HepG2 (cell line): Measurements from ENCODE around the gene COLQ. TPM values are rescaled to one million over a fixed set of nuclear protein-coding genes. Genes with fewer than 3 reads are reported as not detected.

Experiments used
- ATAC-seq: fragments of 200-7000 bp; cut with Tn5 transposase; 3 replicates; pipeline ENCODE4 v1.9.1; 2020; ENCODE audit warnings: mild to moderate bottlenecking, moderate library complexity
- BruUV-seq: library from RNA; stranded (reverse); fragments of 400-500 nt; replicated peaks from 2 replicates; lab custom pipeline; 2021; lab: Mats Ljungman, UMichigan
- CTCF ChIA-PET: fragments of 300-600 bp; formaldehyde crosslinking; extraction: SDS; loops from one replicate; lab custom pipeline; 2021; ENCODE audit warnings: low total read pairs, inconsistent platforms, low intra/inter-chr PET ratio; lab: Yijun Ruan, JAX
- POLR2A ChIA-PET: fragments of 350-600 bp; sonication (Branson Sonifier 250); formaldehyde crosslinking; loops from one replicate; lab custom pipeline; 2020; ENCODE audit warnings: antibody characterized with exemption, inconsistent platforms; lab: Yijun Ruan, JAX
- DNase-seq: peaks from one replicate; pipeline ENCODE4 v3.0.0-alpha.2; 2015; ENCODE audit warnings: low spot score
- FAIRE-seq: peaks from 3 replicates; lab custom pipeline; 2011; peaks lifted over from hg19 to GRCh38; lab: Jason Lieb, UNC
- H2AFZ ChIP-seq: one replicate; pipeline ENCODE4 v1.6.1; 2011; ENCODE audit warnings: low read length, inconsistent platforms
- H3K27ac ChIP-seq: fragments of 300-600 bp; 3 replicates; pipeline ENCODE4 v1.8.0; 2011; ENCODE audit warnings: mixed run types, mild to moderate bottlenecking, mixed read lengths, low read length, inconsistent platforms; ENCODE audit not compliant: insufficient read depth; ENCODE audit errors: extremely low read length
- H3K27me3 ChIP-seq, 2 experiments: fragments of 200-600 bp in 1 of 2; 2 replicates in 1 of 2; 3 replicates in 1 of 2; pipeline versions ENCODE4 v1.6.0 to v1.8.0; 2011; ENCODE audit warnings: low read length in 2 of 2, mild to moderate bottlenecking in 2 of 2, moderate library complexity in 2 of 2, inconsistent platforms in 1 of 2; ENCODE audit not compliant: insufficient read depth in 2 of 2, control insufficient read depth in 1 of 2
- H3K36me3 ChIP-seq, 2 experiments: fragments of 200-600 bp in 1 of 2; replicated peaks in 1 of 2; 2 replicates in 1 of 2; 3 replicates in 1 of 2; pipeline versions ENCODE4 v1.5.1 to v1.8.0; 2011; ENCODE audit warnings: low read length in 2 of 2, inconsistent platforms in 1 of 2; ENCODE audit not compliant: insufficient read depth in 2 of 2, control insufficient read depth in 1 of 2
- H3K4me1 ChIP-seq: 2 replicates; pipeline ENCODE4 v1.5.1; 2012; ENCODE audit warnings: low read length, inconsistent platforms; ENCODE audit not compliant: insufficient read depth
- H3K4me2 ChIP-seq: 2 replicates; pipeline ENCODE4 v1.6.0; 2011; ENCODE audit warnings: low read depth, low read length, inconsistent platforms
- H3K4me3 ChIP-seq, 3 experiments: fragments of 200-600 bp in 1 of 3; sonication (generic), shearing (Covaris generic) in 1 of 3; replicated peaks in 1 of 3; 2 replicates each; pipeline ENCODE4 v1.5.1; 2011 to 2016; ENCODE audit warnings: low read length in 3 of 3, inconsistent platforms in 2 of 3, low read depth in 2 of 3, mild to moderate bottlenecking in 2 of 3, control low read depth in 1 of 3, mixed read lengths in 1 of 3; ENCODE audit not compliant: insufficient read depth in 1 of 3
- H3K79me2 ChIP-seq: one replicate; pipeline ENCODE4 v1.6.1; 2011; ENCODE audit warnings: low read length, inconsistent platforms; ENCODE audit not compliant: insufficient read depth
- H3K9ac ChIP-seq: 2 replicates; pipeline ENCODE4 v1.6.0; 2011; ENCODE audit warnings: mild to moderate bottlenecking, low read depth, low read length, inconsistent platforms; ENCODE audit not compliant: insufficient read depth
- H3K9me3 ChIP-seq: 2 replicates; pipeline ENCODE4 v1.5.1; 2012; ENCODE audit warnings: mild to moderate bottlenecking, low read length
- H4K20me1 ChIP-seq: 2 replicates; pipeline ENCODE4 v1.6.0; 2011; ENCODE audit warnings: inconsistent platforms, mild to moderate bottlenecking, low read length, moderate library complexity; ENCODE audit not compliant: insufficient read depth
- BCL3 ChIP-seq: sonication (generic); formaldehyde crosslinking; IDR thresholded peaks from 2 replicates; pipeline ENCODE4 v1.5.1; 2020; ENCODE audit warnings: mild to moderate bottlenecking, missing genetic modification reagents, moderate library complexity
- EEA1 ChIP-seq: sonication (generic); formaldehyde crosslinking; IDR thresholded peaks from 2 replicates; pipeline ENCODE4 v1.5.1; 2020; ENCODE audit warnings: mild to moderate bottlenecking, missing genetic modification reagents, borderline replicate concordance
- FOSL1 ChIP-seq: sonication (generic); formaldehyde crosslinking; IDR thresholded peaks from 2 replicates; pipeline ENCODE4 v1.9.0; 2021; ENCODE audit warnings: missing genetic modification reagents, borderline replicate concordance
- KLF12 ChIP-seq: sonication (generic); formaldehyde crosslinking; IDR thresholded peaks from 2 replicates; pipeline ENCODE4 v1.4.0; 2020; ENCODE audit warnings: missing genetic modification reagents, borderline replicate concordance
- SP2 ChIP-seq: sonication (generic); formaldehyde crosslinking; IDR thresholded peaks from 2 replicates; pipeline ENCODE4 v1.5.1; 2020; ENCODE audit warnings: mild to moderate bottlenecking, missing genetic modification reagents
- TBX2 ChIP-seq: sonication (generic); formaldehyde crosslinking; IDR thresholded peaks from 2 replicates; pipeline ENCODE4 v1.5.0; 2020; ENCODE audit warnings: missing genetic modification reagents, mild to moderate bottlenecking, borderline replicate concordance
- TEAD2 ChIP-seq: sonication (generic); formaldehyde crosslinking; IDR thresholded peaks from 2 replicates; pipeline ENCODE4 v1.9.0; 2021; ENCODE audit warnings: missing genetic modification reagents
- ZMAT3 ChIP-seq: sonication (generic); formaldehyde crosslinking; conservative IDR thresholded peaks from 2 replicates; pipeline ENCODE4 v1.7.0; 2021; ENCODE audit warnings: missing genetic modification reagents
- ZNF230 ChIP-seq: sonication (generic); formaldehyde crosslinking; IDR thresholded peaks from 2 replicates; pipeline ENCODE4 v1.4.0; 2020; ENCODE audit warnings: mild to moderate bottlenecking, missing genetic modification reagents
- ZNF431 ChIP-seq: sonication (generic); formaldehyde crosslinking; IDR thresholded peaks from 2 replicates; pipeline ENCODE4 v1.9.0; 2022; ENCODE audit warnings: missing genetic modification reagents, low read depth, mild to moderate bottlenecking, borderline replicate concordance
- ZNF670 ChIP-seq: sonication (generic); formaldehyde crosslinking; IDR thresholded peaks from 2 replicates; pipeline ENCODE4 v1.8.0; 2022; ENCODE audit warnings: mild to moderate bottlenecking, missing genetic modification reagents, borderline replicate concordance
- ZSCAN9 ChIP-seq: IDR thresholded peaks from 2 replicates; pipeline ENCODE4 v1.6.1; 2016; ENCODE audit warnings: borderline replicate concordance
- WGBS: methylation state at CpG from one replicate; pipeline ENCODE4 v1.1.6; 2017; ENCODE audit warnings: low lambda C conversion rate; 5-methylcytosine and 5-hydroxymethylcytosine counted together
- in situ Hi-C: cut with HindIII; loops from 2 replicates; pipeline ENCODE4 v1.10.0; 2017; ENCODE audit warnings: low pct_unique_long_range_greater_than_20kb; ENCODE audit not compliant: extremely low pct_ligation_motif_present
- intact Hi-C: fragments of 100-400 bp; cut with micrococcal nuclease; formaldehyde crosslinking; loops from one replicate; pipeline ENCODE4 v1.10.0; 2022; ENCODE audit not compliant: unreplicated experiment
- polyA plus RNA-seq, 8 experiments: library from polyadenylated mRNA; depleted of rRNA in 3 of 8; stranded (reverse) in 7 of 8; unstranded in 1 of 8; fragments of >200 nt; fragmentation: Illumina TruSeq in 4 of 8; extraction: Trizol in 4 of 8; gene quantifications; 2 replicates each; pipeline versions ENCODE4 v1.2.1 to v1.2.3, GENCODE V29; 2011 to 2016; ENCODE audit warnings: low read depth in 4 of 8, missing spikeins in 1 of 8, mixed read lengths in 1 of 8; ENCODE audit not compliant: insufficient read depth in 1 of 8
- total RNA-seq, 5 experiments: library from RNA; depleted of rRNA; stranded (reverse); fragments of >200 nt; fragmentation: Illumina TruSeq; extraction: Trizol; gene quantifications; 2 replicates each; pipeline ENCODE4 v1.2.3, GENCODE V29; 2016; ENCODE audit warnings: low read depth in 1 of 5

The COLQ gene
- total and polyA plus RNA-seq, 2 of the 13 experiments (the other 11 are each of a cell fraction or from before 2014, with no cell fraction given): 0.31 to 0.46 TPM

GRCh38 chr3:15542614-15543013, 21.1 kb upstream of the COLQ start:
- BruUV-seq: no TSS peak
- H3K27me3 ChIP-seq: no peaks in the 10 kb centered on the region
- H3K9me3 ChIP-seq: no peaks in the 10 kb centered on the region
- no peak for FAIRE-seq
- intact Hi-C loops: no loop called here
- no peak for DNase-seq
- ChIA-PET CTCF (no interaction called here), POLR2A (no interaction called here)
- H2AFZ ChIP-seq: no peak overlapping the region
- H4K20me1 ChIP-seq: no peaks in the 10 kb centered on the region
- no peak overlapping the region for H3K4me3 ChIP-seq
- H3K4me1 ChIP-seq: no peaks in the 10 kb centered on the region
- H3K27ac ChIP-seq: no peak overlapping the region
- H3K79me2 ChIP-seq: no peaks in the 10 kb centered on the region
- no peak for TF ChIP-seq TEAD2 (CRISPR knock-in tag)
- TF ChIP-seq EEA1 (CRISPR knock-in tag): no peak
- no peak for TF ChIP-seq FOSL1 (CRISPR knock-in tag)
- no peak for TF ChIP-seq ZMAT3 (CRISPR knock-in tag)
- no peak for TF ChIP-seq ZNF670
- no peak for TF ChIP-seq BCL3 (CRISPR knock-in tag)
- no peak for TF ChIP-seq TBX2
- no peak for TF ChIP-seq ZSCAN9 (CRISPR knock-in tag)
- TF ChIP-seq ZNF431 (CRISPR knock-in tag): no peak
- TF ChIP-seq KLF12 (CRISPR knock-in tag): no peak
- TF ChIP-seq ZNF230: no peak
- TF ChIP-seq SP2: no peak
- H3K36me3 ChIP-seq: no peaks in the 10 kb centered on the region
- in situ Hi-C loops: no loop called here
- ATAC-seq: no peak
- no peak overlapping the region for H3K4me2 ChIP-seq
- 22% methylated on average over 5 of the region's 5 CpGs for WGBS
- H3K9ac ChIP-seq: no peak overlapping the region
